ENCODE results near the gene PPFIA4. TPM values are rescaled to one million over a fixed set of nuclear protein-coding genes. Genes with fewer than 3 reads are reported as not detected.

PPFIA4 gene
- total RNA-seq, 1 donor from 2014 or later: 0.53 TPM

- no peak for DNase-seq (ENCODE audit: low read depth, low spot score)
These were observed 14.4 kb downstream of the PPFIA4 start for GRCh38 chr1:203040513-203041275.

GRCh38 chr1:203041351-203041932 is 15.2 kb downstream of the PPFIA4 start:
- DNase-seq (ENCODE audit: low read depth, low spot score): no peak

DNA sequence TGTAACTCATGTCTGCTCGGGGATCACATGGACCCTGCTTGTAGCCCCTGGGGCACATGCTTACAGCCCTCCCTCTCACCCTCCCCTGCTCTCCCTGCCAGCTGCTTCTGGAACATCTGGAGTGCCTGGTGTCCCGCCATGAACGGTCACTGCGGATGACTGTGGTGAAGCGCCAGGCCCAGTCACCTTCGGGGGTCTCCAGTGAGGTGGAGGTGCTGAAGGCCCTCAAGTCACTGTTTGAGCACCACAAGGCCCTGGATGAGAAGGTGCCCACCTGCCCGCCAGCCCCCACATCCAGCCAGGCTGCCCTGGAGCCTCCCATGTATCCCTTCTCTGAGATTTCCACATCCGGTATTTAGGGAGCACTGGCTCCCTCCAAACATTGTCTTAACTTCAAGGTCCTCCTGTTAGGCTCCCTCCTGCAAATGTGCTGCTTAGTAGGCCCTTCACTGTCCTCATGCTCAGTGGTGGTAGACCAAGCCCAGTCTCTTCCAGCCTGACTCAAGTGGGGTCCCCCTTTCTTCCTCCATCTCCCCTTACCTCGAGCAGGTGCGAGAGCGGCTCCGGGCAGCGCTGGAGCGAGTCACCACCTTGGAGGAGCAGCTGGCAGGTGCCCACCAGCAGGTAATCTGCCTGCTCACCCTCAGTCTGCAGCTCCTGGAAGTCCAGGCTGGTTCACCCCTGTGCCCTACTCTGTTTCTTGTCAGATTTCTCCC is 17.7 kb downstream of the PPFIA4 start:
- no peak for DNase-seq (ENCODE audit: low read depth, low spot score)

- DNase-seq (ENCODE audit: low read depth, low spot score): no peak
These were observed 18.4 kb downstream of the PPFIA4 start for GRCh38 chr1:203044546-203045250.

DNA sequence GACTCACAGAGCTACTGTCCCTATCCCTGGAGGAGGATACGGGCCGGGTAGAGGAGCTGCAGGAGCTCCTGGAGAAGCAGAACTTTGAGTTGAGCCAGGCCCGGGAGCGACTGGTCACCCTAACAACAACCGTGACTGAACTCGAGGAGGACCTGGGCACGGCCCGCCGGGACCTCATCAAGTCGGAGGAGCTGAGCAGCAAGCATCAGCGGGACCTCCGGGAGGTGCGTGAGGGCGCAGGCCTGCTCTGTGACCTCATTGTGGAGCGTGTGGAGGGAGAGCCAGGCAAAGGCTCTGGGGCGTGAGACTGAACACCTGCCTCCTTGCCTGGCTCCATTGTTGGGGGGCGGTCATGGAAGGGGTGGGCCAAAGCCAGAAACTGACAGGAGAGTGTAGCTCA is 19.0 kb downstream of the PPFIA4 start:
- no peak for DNase-seq (ENCODE audit: low read depth, low spot score)

DNA sequence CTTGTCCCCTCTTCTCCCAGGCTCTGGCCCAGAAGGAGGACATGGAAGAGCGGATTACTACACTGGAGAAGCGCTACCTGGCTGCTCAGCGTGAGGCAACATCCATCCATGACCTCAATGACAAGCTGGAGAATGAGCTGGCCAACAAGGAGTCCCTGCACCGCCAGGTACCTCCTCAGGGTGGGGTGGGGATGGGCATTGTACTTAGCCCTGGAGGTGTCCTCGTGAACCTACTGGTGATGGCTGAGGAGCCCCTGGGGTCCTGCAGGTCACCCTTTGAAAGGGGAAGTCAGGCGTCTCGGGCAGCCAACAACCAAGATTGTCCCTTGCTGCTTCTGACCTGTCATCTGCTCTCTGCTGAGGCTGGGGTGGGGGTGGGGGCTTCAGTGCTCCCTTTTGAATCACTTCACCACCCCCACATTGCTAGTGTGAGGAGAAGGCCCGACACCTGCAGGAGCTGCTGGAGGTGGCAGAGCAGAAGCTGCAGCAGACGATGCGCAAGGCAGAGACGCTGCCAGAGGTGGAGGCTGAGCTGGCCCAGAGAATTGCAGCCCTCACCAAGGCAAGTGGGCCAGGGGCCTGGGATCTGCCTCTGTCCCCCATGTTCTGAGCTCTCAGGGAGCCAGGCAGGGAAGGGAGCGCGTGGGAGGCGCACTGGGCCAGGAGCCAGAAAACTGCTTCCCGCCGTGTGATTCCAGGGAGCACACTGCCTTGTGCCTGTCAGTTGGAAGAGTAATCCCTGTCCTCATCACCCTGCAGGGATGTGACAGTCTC is 19.7 kb downstream of the PPFIA4 start:
- DNase-seq (ENCODE audit: low read depth, low spot score): no peak

GRCh38 chr1:203046984-203047630 is 20.8 kb downstream of the PPFIA4 start:
- no peak for DNase-seq (ENCODE audit: low read depth, low spot score)

DNA sequence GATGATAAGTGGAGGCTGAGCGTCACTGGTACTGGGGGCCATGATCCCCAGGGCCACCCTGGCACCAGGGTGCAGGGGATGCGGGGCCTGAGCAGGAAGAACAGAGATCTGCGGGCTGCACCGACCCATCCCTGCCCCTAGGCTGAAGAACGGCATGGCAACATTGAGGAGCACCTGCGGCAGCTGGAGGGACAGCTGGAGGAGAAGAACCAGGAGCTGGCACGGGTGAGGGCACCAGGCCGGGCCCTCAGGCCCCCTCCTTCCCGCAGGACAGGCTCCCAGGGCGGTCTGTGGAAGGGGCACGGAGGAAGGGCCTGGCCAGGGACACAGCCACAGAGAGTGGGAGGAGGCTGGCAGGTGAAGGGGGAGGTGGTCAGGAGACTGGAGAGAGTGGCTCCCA is 21.8 kb downstream of the PPFIA4 start:
- DNase-seq (ENCODE audit: low read depth, low spot score): no peak

GRCh38 chr1:203048555-203049051 is 22.3 kb downstream of the PPFIA4 start:
- no peak for DNase-seq (ENCODE audit: low read depth, low spot score)

GRCh38 chr1:203049077-203049476 is 22.8 kb downstream of the PPFIA4 start:
- DNase-seq (ENCODE audit: low read depth, low spot score): no peak

- DNase-seq (ENCODE audit: low read depth, low spot score): no peak
These were observed 23.4 kb downstream of the PPFIA4 start for GRCh38 chr1:203049576-203050180.

DNA sequence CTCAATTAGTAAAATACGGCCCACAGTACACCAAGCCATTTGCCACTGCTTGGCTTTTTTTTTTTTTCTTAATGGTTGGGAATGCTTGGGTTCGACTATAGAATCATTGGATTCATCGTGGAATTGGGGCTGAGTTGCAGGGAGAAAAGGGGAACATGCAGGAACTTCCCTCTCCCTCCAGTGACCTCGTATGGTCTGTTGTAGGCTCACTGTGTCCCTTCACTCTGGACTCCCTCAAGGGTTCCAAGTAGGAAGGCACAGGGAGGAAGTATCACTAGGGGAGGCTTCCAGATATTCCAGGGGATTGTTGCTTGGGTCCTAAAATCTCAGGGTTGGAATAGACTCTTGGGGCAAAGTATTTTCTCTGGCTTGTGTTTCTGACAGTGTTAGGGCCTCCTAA is 24.5 kb downstream of the PPFIA4 start:
- no peak for DNase-seq (ENCODE audit: low read depth, low spot score)

DNA sequence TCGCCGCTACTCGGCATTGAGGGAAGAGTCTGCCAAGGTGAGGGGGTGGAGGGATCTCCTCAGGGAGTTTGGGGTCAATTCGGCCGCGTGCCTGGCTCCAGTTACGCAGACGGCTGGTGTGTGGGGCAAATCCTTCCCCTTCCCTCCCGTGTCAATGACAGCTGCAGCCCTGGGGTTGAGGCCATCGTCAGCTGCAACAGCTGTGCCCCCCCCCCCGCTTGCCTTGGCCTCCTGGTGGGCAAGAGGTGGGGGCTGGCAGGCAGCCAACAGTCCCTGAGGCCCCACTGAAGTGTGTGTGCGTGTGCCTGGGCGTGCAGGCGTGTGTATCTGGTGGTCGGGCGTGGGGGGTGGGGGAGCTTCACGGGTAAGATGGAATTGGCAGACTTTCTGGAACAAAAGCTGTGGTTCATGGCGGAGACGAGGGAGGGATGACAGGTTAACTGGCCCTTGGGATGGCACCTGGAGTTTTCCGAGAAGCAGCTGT is 25.6 kb downstream of the PPFIA4 start:
- no peak for DNase-seq (ENCODE audit: low read depth, low spot score)

DNA sequence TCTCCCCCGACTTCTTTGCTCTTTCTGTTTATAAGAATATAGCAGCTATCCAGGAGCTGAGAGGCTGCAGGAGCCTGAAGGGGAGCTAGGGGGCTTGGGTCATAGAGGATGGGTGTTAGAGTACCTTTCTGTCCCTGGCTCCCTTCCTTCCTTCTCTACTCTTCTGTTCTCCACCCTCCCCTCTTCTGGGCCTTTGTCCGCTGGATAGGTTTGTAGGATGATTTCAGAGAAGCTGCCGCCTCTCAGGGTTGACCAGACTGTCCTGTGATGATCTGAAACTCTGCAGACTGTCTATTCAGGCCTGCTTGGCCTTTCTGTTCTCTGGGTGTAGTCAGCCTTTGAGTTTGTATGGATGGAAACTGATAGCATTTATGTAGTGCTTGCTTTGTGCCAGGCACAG is 26.3 kb downstream of the PPFIA4 start:
- no peak for DNase-seq (ENCODE audit: low read depth, low spot score)

GRCh38 chr1:203054184-203054583 is 27.9 kb downstream of the PPFIA4 start:
- no peak for DNase-seq (ENCODE audit: low read depth, low spot score)

- no peak for DNase-seq (ENCODE audit: low read depth, low spot score)
These were observed 28.4 kb downstream of the PPFIA4 start for GRCh38 chr1:203054642-203055041.

- DNase-seq (ENCODE audit: low read depth, low spot score): no peak
These were observed 29.0 kb downstream of the PPFIA4 start for GRCh38 chr1:203055161-203055799.

GRCh38 chr1:203056012-203056411 is 29.7 kb downstream of the PPFIA4 start:
- DNase-seq (ENCODE audit: low read depth, low spot score): no peak

GRCh38 chr1:203056516-203056915 is 30.2 kb downstream of the PPFIA4 start:
- DNase-seq (ENCODE audit: low read depth, low spot score): no peak

All from pulmonary artery endothelial cell (primary cell).